ENCODE data around the gene LSM3. TPM values are rescaled to one million over a fixed set of nuclear protein-coding genes. Genes with fewer than 3 reads are reported as not detected.

Gene LSM3
- total RNA-seq (ENCODE audit: low replicate concordance): 5.6 and 15.6 TPM in 2 replicates

DNA sequence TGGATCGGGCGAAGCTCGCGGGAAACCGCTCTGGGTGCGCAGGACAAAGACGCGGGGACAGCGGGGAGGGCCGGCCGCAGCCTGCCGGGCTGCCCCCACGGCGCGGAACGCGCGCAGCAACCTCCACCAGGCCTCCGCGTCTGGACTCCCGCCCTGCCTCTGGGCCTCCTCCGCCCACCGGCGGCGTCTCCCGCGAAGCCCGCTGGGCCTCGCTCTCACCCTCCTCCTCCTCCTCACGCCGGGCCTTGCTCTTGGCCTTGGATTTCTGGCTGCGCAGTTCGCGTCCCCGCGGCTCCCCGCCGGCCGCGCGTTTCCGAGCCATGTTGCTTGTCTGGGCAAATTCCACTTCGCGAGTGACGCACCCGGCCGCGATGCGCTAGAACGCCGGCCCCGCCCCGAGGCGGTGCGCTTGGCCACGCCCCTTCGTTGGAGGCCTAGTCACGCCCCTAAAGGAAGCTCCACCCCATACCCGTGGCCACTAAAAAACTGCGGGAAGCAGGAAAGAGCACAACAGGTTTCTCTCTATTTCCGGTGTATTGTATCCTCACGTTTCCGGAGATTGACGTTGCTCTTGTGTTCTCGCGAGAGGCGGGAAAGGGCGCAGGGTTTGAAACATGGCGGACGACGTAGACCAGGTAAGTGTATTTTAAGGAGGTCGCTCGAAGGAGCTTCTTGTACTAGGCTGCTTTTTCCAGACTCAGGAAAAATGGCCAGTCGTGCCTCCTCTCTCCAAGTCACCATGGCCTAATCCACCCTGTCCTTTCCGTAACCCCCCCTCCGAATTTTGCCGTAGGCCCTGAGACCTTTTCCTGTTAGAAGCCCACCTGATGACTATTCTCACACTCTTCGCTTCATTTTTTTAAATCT lies at the start of gene LSM3, which contains the start of gene XPC:
Gene LSM3 (plus strand): TSS at position 571 of the 867 bp plus-strand sequence. CDS start 44 bp downstream, at position 615.
Gene XPC (minus strand): TSS at position 355 of the 867 bp plus-strand sequence. CDS start 33 bp downstream, at position 322.
- peak; percentile 100 for DNase-seq (ENCODE audit: low read depth)
- peak within 1 kb of the TSS; percentile 97 for H3K4me3 ChIP-seq (ENCODE audit: low read depth, low read length)
- no peak for TF ChIP-seq CTCF (IDR thresholded peaks at IDR 0.05; ENCODE audit: insufficient read depth, low read length)

DNA sequence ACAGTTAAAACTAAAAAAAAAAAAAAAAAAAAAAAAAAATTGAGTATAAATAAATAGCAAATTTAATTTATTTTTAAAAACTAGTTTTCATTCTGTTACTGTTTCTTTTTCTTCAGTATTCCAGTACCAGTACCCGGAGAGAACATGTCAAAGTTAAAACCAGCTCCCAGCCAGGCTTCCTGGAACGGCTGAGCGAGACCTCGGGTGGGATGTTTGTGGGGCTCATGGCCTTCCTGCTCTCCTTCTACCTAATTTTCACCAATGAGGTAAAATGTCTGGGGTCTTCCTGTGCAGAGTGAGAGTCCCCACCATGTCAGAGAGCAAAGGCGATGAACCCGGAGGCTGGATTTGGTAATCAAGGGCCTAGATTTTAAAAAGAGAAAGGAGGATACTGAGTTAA lies 49.3 kb upstream of the LSM3 start:
- no peak for TF ChIP-seq CTCF (IDR thresholded peaks at IDR 0.05; ENCODE audit: insufficient read depth, low read length)
- DNase-seq (ENCODE audit: low read depth): no peak
- no peak overlapping the region for H3K4me3 ChIP-seq (ENCODE audit: low read depth, low read length)

DNA sequence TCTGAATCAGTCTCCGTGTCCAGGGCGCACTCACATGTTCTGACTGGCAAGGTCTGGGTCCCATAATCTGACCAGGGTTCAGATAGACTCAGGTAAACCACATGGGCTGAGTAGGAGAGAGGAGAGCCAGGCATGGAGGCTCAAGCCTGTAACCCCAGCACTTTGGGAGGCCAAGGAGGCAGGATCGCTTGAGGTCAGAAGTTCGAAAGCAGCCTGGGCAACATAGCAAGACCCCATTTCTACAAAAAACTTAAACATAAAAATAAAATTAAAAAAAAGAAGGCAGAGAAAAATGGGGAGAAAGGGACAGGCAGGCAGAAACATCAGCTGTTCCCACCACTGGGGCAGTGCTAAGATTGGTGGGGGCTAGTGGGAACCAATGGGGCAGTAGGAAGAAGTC lies 48.4 kb upstream of the LSM3 start:
- DNase-seq (ENCODE audit: low read depth): no peak
- no peak overlapping the region for H3K4me3 ChIP-seq (ENCODE audit: low read depth, low read length)
- no peak for TF ChIP-seq CTCF (IDR thresholded peaks at IDR 0.05; ENCODE audit: insufficient read depth, low read length)

GRCh38 chr3:14130707-14131106 lies 47.9 kb upstream of the LSM3 start:
- no peak for DNase-seq (ENCODE audit: low read depth)
- no peak overlapping the region for H3K4me3 ChIP-seq (ENCODE audit: low read depth, low read length)
- TF ChIP-seq CTCF (IDR thresholded peaks at IDR 0.05; ENCODE audit: insufficient read depth, low read length): no peak

GRCh38 chr3:14131134-14131533 lies 47.5 kb upstream of the LSM3 start:
- no peak for DNase-seq (ENCODE audit: low read depth)
- no peak for TF ChIP-seq CTCF (IDR thresholded peaks at IDR 0.05; ENCODE audit: insufficient read depth, low read length)
- H3K4me3 ChIP-seq (ENCODE audit: low read depth, low read length): no peak overlapping the region

GRCh38 chr3:14132120-14132519 lies 46.5 kb upstream of the LSM3 start:
- DNase-seq (ENCODE audit: low read depth): no peak
- no peak for TF ChIP-seq CTCF (IDR thresholded peaks at IDR 0.05; ENCODE audit: insufficient read depth, low read length)
- no peak overlapping the region for H3K4me3 ChIP-seq (ENCODE audit: low read depth, low read length)
